ENCODE data around the gene ARHGAP8. TPM values are rescaled to one million over a fixed set of nuclear protein-coding genes. Genes with fewer than 3 reads are reported as not detected.
"Not testable (repeated sequence)": the region's sequence is repeated elsewhere in the genome, so short reads cannot be mapped to it uniquely, and the experiment has no call there.

The ARHGAP8 gene
- total RNA-seq, 2 donors from 2014 or later = 34.6 to 64.5 TPM

DNA sequence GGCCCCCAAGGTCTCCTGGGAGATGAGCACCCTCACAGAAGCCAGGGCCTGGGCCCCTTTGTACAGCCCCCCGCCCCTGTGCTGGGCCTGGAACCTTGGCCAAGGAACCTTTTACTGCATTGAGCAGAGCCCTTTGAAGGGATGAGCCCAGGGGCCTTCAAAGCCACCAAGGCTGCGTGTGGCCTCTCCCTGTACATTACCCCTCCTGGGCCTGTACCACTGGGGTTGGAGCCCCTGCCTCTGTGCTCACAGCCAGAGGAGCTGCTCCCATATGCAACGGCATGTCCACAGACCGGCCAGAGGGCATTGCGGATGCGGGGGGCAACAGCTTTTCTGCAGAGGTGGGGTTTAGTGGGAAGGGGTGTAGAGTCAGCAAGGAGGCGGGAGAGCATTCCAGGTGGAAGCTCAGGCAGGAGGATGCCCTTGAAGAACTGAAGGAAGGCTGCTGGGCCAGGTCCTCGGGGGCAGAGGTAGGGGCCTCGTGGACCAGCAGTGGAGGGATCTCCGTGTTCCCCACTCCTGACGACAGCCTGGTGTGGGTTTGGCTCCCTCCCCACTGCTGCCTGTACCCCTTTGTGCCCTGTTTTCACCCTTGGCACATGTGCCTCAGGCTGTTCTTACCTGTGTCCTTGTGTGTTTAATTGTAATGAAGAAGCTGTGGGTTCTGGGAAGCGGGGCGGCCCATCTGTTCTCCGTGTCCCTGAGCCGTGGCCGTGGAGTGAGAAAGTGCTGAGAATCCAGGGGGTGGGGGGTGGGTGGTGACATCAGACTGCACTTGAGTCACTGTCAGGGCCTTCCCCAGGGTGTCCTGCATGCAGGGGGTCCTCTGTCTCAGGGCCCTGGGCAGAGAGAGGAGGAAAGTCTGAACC lies 46.9 kb downstream of the ARHGAP8 start:
- TF ChIP-seq CTCF (IDR thresholded peaks at IDR 0.05) = no peak
- no peak for TF ChIP-seq POLR2AphosphoS5 (IDR thresholded peaks at IDR 0.05)
- no peak for TF ChIP-seq POLR2A (IDR thresholded peaks at IDR 0.05)
- H3K4me3 ChIP-seq = no peak overlapping the region
- no peak overlapping the region for H3K27ac ChIP-seq
- H3K27me3 ChIP-seq (replicated peaks; ENCODE audit: insufficient read depth) = no peaks in the 10 kb centered on the region
- H3K4me1 ChIP-seq (replicated peaks) = no peaks in the 10 kb centered on the region
- no peaks in the 10 kb centered on the region for H3K9me3 ChIP-seq
- 93% methylated on average over 16 of the region's 16 CpGs for WGBS
- no peak for DNase-seq (ENCODE audit: low spot score)
- no peaks in the 10 kb centered on the region for H3K36me3 ChIP-seq
- intact Hi-C loops (cut with DNase I) = no loop called here

DNA sequence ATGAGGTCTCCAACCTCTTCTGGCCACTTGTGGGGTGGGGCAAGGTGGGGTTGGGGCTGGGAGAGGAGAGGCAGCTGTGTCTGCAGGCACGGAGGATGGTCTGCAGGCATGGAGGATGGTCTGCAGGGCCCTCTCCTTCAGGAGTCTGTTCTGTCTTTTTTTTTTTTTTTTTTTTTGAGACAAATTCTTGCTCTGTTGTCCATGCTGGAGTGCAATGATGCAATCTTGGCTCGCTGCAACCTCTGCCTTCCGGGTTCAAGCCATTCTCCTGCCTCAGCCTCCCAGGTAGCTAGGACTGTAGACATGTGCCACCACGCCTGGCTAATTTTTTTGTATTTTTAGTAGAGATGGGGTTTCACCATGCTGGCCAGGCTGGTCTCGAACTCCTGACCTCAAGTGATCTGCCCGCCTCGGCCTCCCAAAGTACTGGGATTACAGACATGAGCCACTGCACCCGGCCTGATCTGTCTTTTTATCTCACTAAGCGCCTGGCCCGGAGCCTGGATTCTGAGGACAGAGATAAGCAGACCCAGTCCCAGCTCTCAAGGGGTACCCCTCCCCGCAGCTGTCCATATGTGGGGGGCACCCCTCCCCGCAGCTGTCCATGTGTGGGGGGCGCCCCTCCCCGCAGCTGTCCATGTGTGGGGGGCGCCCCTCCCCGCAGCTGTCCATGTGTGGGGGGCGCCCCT lies 47.7 kb downstream of the ARHGAP8 start:
- intact Hi-C loops (cut with DNase I); H3K27me3 ChIP-seq (replicated peaks; ENCODE audit: insufficient read depth); DNase-seq (ENCODE audit: low spot score); H3K27ac ChIP-seq; H3K4me3 ChIP-seq; H3K4me1 ChIP-seq (replicated peaks); H3K9me3 ChIP-seq; H3K36me3 ChIP-seq: not testable (repeated sequence)
- WGBS = 74% methylated on average over 12 of the region's 17 CpGs

DNA sequence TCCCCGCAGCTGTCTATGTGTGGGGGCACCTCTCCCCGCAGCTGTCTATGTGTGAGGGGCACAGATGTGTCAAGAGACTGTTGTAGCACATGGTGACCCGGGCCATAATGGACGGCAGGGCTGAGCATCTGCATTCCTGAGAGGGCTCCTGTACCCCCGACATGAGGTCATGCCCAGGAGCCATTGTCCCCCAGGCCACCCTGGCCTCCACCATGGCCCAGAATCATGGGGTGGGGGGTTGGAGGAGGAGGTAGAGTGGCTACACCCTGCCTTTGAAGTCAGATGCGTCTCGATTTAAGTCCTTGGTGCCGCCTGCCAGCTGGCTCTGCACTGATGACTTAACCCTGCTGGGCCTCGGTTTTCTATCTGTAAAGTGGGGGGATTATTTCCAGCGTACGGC lies 49.1 kb downstream of the ARHGAP8 start:
- WGBS = 70% methylated on average over 11 of the region's 11 CpGs
- no peaks in the 10 kb centered on the region for H3K4me1 ChIP-seq (replicated peaks)
- no peak for TF ChIP-seq POLR2AphosphoS5 (IDR thresholded peaks at IDR 0.05)
- TF ChIP-seq POLR2A (IDR thresholded peaks at IDR 0.05) = no peak
- no peak for TF ChIP-seq CTCF (IDR thresholded peaks at IDR 0.05)
- H3K36me3 ChIP-seq = no peaks in the 10 kb centered on the region
- intact Hi-C loops (cut with DNase I) = no loop called here
- no peaks in the 10 kb centered on the region for H3K27me3 ChIP-seq (replicated peaks; ENCODE audit: insufficient read depth)
- DNase-seq (ENCODE audit: low spot score) = no peak
- H3K27ac ChIP-seq = no peak overlapping the region
- H3K4me3 ChIP-seq = no peak overlapping the region
- H3K9me3 ChIP-seq = no peaks in the 10 kb centered on the region

DNA sequence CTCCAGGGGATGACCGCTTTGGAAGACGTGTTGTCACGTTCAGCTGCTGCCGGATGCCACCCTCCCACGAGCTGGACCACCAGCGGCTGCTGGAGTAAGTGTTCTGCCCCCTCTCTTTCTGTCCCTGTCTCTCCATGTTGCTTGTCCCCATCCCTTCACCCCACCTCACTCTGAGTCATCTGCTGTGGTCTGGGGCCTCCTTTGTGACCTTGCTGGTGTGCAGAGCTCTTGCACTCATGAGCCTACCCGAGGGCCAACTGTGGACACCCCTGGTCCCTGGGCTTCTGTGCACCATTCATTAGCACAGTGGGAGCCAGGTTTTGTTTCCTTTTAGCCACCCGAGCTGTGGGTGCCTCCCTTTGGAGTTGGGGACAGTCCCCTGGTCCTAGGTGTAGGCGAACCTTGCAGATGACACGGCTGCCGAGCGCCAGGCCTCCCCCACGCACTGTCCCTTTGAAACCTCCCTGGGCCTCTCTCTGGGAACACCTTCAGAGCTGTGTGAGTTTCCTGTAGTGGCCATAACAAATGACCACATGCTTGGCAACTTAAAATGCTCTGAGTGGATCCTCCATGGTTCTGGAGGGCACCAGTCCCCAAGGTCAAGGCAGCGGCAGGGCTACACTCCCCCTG lies 49.8 kb downstream of the ARHGAP8 start:
- no peak for TF ChIP-seq POLR2A (IDR thresholded peaks at IDR 0.05)
- no peak for TF ChIP-seq CTCF (IDR thresholded peaks at IDR 0.05)
- TF ChIP-seq POLR2AphosphoS5 (IDR thresholded peaks at IDR 0.05) = no peak
- Histone ChIP-seq H3K4me3 (no peak overlapping the region), H3K27me3 (replicated peaks; ENCODE audit: insufficient read depth) (no peaks in the 10 kb centered on the region), H3K27ac (no peak overlapping the region), H3K4me1 (replicated peaks) (no peaks in the 10 kb centered on the region), H3K9me3 (no peaks in the 10 kb centered on the region), H3K36me3 (no peaks in the 10 kb centered on the region)
- WGBS = 93% methylated on average over 14 of the region's 14 CpGs
- intact Hi-C loops (cut with DNase I) = no loop called here
- no peak for DNase-seq (ENCODE audit: low spot score)

GRCh38 chr22:44802956-44803355 lies 50.6 kb downstream of the ARHGAP8 start:
- TF ChIP-seq POLR2A (IDR thresholded peaks at IDR 0.05) (no peak), POLR2AphosphoS5 (IDR thresholded peaks at IDR 0.05) (no peak), CTCF (IDR thresholded peaks at IDR 0.05) (no peak)
- Histone ChIP-seq H3K36me3 (no peaks in the 10 kb centered on the region), H3K27me3 (replicated peaks; ENCODE audit: insufficient read depth) (no peaks in the 10 kb centered on the region), H3K9me3 (no peaks in the 10 kb centered on the region), H3K4me1 (replicated peaks) (no peaks in the 10 kb centered on the region), H3K27ac (no peak overlapping the region), H3K4me3 (no peak overlapping the region)
- DNase-seq (ENCODE audit: low spot score) = no peak
- intact Hi-C loops (cut with DNase I) = no loop called here
- WGBS = 96% methylated on average over 6 of the region's 6 CpGs

Measured in prostate gland (tissue), 2 donors.